GM12874 (cell line): ENCODE measurements around the gene CACNA2D1.

Experiments used
- TF ChIP-seq, protein P1 (sequence below): IDR thresholded peaks from 2 replicates; pipeline ENCODE4 v1.5.1; 2011; ENCODE audit warnings: low read depth, mild to moderate bottlenecking, control low read depth, low read length, moderate library complexity; ENCODE audit not compliant: insufficient read depth

The CACNA2D1 gene

GRCh38 chr7:81983406-81983805, 460.2 kb downstream of the CACNA2D1 start:
- TF ChIP-seq, protein P1, sequence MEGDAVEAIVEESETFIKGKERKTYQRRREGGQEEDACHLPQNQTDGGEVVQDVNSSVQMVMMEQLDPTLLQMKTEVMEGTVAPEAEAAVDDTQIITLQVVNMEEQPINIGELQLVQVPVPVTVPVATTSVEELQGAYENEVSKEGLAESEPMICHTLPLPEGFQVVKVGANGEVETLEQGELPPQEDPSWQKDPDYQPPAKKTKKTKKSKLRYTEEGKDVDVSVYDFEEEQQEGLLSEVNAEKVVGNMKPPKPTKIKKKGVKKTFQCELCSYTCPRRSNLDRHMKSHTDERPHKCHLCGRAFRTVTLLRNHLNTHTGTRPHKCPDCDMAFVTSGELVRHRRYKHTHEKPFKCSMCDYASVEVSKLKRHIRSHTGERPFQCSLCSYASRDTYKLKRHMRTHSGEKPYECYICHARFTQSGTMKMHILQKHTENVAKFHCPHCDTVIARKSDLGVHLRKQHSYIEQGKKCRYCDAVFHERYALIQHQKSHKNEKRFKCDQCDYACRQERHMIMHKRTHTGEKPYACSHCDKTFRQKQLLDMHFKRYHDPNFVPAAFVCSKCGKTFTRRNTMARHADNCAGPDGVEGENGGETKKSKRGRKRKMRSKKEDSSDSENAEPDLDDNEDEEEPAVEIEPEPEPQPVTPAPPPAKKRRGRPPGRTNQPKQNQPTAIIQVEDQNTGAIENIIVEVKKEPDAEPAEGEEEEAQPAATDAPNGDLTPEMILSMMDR = no peak

DNA sequence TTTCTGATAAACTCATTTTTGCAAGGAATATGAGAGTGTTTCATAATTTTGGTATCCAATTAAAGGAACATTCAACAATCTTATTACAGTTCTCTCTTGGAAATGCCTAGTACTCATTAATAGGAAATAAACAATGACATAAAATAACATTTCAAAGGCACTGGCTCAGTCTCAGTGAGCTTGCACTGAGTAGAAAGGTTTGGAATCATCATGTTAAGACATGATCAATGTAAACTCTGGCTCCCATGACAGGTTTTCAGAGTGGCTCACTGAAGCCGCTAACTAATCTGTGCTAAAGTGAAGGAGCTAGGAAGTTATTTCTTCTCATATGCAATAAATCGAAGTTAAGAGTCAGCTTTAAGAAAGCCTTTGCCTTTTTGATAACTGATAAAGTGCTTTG, 470.5 kb downstream of the CACNA2D1 start:
- TF ChIP-seq, protein P1 = no peak

- TF ChIP-seq, protein P1 = no peak
Measured at GRCh38 chr7:81960026-81960425, 483.6 kb downstream of the CACNA2D1 start.

DNA sequence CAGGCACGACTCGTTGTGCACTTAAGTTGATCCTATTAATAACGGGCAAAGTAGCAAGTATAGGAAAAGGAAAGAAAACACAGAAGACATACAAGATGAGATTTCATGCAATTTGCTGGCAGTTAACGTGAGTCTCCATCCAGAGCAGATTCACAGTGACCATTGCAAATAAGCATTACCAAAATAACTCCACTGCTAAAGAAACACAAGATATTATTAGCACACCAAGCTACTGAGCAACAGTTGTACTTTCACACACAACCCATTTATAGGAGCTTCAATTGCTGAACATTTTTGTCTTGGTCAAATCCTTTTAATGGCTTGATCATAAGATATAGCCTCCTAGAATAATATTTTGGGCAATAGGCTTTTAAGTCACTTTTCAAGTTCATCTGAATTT, 486.1 kb downstream of the CACNA2D1 start:
- TF ChIP-seq, protein P1 = no peak

DNA sequence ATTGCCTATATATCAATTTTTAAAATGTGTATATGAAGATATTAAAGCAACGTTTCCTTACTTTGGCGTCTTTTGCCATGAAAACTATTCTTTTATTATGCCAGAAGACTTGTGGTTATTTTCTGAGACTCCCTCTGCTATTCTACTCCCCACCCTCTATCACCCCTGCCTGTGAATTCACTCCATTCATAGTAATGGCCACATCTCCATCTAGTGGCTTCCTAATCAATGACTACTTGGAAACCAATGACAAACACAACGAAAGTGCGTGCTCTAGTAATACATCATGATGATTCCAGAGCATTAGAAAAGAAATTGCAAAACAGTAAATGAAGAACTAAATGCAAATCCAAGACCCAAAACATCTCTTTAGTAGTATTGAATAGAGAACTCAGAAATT, 487.1 kb downstream of the CACNA2D1 start:
- TF ChIP-seq, protein P1 = peak; percentile 43; the same call in 1 of the 2 replicates

DNA sequence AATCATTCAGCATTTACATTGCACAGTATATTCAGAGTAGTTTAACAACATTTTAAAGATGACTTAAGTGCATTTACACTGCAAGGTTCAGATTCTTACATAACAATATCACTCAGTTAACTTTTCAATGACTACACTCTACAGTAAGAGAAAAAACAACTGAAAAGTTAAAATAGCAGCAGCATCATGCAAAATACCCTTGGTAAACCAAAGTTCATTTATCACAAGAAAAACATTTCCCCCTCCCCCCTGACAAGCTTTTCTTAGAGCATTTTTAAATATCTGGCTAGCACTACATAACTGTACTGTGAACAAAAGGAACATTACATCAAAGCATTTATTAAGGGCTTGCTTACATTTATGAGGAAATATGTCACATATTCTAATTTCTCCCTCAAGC, 494.3 kb downstream of the CACNA2D1 start:
- TF ChIP-seq, protein P1 = no peak

DNA sequence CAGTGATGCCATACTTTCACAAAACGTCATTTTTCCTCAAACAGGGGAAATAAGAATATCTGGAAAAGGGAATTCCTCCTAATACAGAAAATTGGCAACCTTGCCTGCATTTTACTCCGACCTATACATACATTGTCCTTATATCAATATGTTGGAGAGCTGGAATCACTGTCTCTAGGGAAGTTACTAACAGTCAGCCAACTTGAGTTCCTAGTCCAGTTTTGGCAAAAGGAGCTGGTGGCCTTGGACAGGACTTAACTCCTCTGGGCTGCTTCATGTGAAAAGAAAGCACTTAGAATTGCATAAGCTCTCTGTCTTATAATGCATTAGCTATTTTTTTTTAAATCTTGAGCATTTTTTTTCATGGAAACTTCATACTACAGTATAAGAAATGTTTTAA, 499.5 kb downstream of the CACNA2D1 start:
- TF ChIP-seq, protein P1 = no peak

DNA sequence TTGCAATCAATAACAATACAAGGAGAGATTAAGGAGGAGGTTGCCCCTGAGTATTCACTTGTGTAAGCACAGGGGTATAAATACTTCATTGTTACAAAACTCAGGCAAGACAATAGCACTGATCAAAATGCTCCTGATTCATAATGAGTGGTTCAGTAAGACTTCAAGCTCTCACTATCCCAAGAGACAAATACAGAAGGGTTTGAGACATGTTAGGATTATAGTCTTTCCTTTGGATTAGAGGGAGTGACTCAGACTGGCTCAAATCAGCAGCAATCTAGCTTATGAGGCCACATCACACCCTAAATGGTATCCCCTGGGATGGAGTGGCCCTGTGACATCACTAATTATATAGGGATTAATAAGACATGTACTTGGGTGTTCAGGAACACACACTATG, 506.5 kb downstream of the CACNA2D1 start:
- TF ChIP-seq, protein P1 = no peak
